Colonic mucosa (tissue), 4 donors: Measurements from ENCODE around the gene FILIP1L. TPM values are rescaled to one million over a fixed set of nuclear protein-coding genes. Genes with fewer than 3 reads are reported as not detected.
"Not testable (repeated sequence)": the region's sequence is repeated elsewhere in the genome, so short reads cannot be mapped to it uniquely, and the experiment has no call there.

ENCODE experiments used
- DNase-seq: peaks from one replicate; pipeline ENCODE4 v3.0.0-alpha.2; 2020
- H3K27ac ChIP-seq: fragments of 200-600 bp; one replicate; pipeline ENCODE4 v1.8.0; 2021
- H3K27me3 ChIP-seq: fragments of 200-600 bp; one replicate; pipeline ENCODE4 v1.8.0; 2021
- H3K36me3 ChIP-seq: fragments of 200-600 bp; one replicate; pipeline ENCODE4 v1.8.0; 2021
- H3K4me1 ChIP-seq: fragments of 200-600 bp; one replicate; pipeline ENCODE4 v1.8.0; 2021; ENCODE audit warnings: mild to moderate bottlenecking
- H3K4me3 ChIP-seq: fragments of 200-600 bp; one replicate; pipeline ENCODE4 v1.8.0; 2021
- H3K9ac ChIP-seq, 2 donors: one replicate each; pipeline ENCODE4 v1.7.0; 2013; ENCODE audit warnings: control low read depth in 2 of 2, low read depth in 2 of 2, low read length in 2 of 2
- H3K9me3 ChIP-seq: fragments of 200-600 bp; one replicate; pipeline ENCODE4 v1.8.0; 2021
- CTCF ChIP-seq: fragments of 200-600 bp; IDR thresholded peaks from one replicate; pipeline ENCODE4 v1.8.0; 2022; ENCODE audit warnings: antibody characterized with exemption, mild to moderate bottlenecking
- intact Hi-C: fragments of 100-400 bp; cut with DNase I; formaldehyde crosslinking; loops from one replicate; pipeline ENCODE4 v1.14.1; 2022
- total RNA-seq, 2 donors: library from RNA; stranded (reverse); fragmentation: NEBNext Ultra II Directional in 1 of 2; extraction: Animal tissue kit (Norgen Biotek cat#: 25700) in 1 of 2; gene quantifications; one replicate each; pipeline ENCODE4 v1.2.1, GENCODE V29; 2021
- donor health status: healthy.
- donor health status: DM: no; HTN: no; CAD: no.
- donor health status: DM: no; HTN: no; CAD: no.

The FILIP1L gene
- total RNA-seq, 2 donors from 2014 or later: 3.7 to 29.0 TPM

DNA sequence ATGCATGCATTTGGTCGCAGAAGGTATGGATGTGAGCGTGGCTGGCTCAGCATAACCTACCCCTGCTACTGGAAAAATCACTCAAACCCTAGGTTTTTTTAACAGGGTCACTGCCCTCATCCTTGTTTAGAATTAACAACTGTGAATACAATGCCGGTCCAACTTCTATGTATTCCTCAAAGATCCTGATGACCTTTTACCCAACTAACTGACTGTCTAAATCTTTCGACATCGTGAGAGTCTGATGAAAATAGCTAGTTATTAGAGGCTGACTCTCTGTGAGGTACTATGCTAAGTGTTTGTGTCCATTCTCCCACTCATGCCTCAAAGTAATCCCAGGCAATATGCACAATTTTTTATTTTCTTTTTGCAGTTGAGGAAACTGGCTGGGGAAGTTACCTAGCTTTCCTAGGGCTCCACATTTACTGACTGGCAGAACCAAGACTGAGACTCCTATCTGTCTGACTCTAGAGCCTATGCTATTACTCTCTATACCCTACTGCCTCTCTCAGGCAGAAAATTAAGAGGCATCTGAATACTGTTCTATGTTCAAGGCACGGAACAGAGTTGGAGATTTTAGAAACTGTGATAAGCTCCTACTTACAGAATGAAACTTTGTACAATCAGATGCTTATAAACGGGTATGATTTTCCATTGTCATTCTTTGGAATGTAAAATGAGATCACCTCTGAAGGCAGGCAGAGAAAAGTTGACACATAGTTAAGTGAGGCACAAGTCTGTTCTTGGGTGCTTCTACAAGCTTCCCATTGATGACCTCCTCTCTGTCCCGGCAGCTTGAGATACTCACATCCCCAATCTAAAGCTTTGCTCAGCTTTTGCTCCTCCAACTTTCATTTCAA is 56.4 kb downstream of the FILIP1L start:
- H3K4me1 ChIP-seq: no peaks in the 10 kb centered on the region
- H3K4me3 ChIP-seq: no peak overlapping the region
- no peaks in the 10 kb centered on the region for H3K9me3 ChIP-seq
- DNase-seq: no peak
- no peaks in the 10 kb centered on the region for H3K36me3 ChIP-seq
- no peak overlapping the region for H3K9ac ChIP-seq
- TF ChIP-seq CTCF: no peak
- H3K27me3 ChIP-seq: no peaks in the 10 kb centered on the region
- H3K27ac ChIP-seq: no peak overlapping the region
- intact Hi-C loops: no loop called here

GRCh38 chr3:100053951-100054620 is 60.2 kb downstream of the FILIP1L start:
- no peak for TF ChIP-seq CTCF
- Histone ChIP-seq H3K4me3 (no peak overlapping the region), H3K4me1 (no peaks in the 10 kb centered on the region), H3K9me3 (no peaks in the 10 kb centered on the region), H3K27ac (no peak overlapping the region), H3K9ac (no peak overlapping the region), H3K27me3 (no peaks in the 10 kb centered on the region), H3K36me3 (no peaks in the 10 kb centered on the region)
- peak; percentile 40 for DNase-seq
- intact Hi-C loops: no loop called here

GRCh38 chr3:100051513-100051912 is 62.8 kb downstream of the FILIP1L start:
- H3K4me3 ChIP-seq, H3K9ac ChIP-seq, H3K4me1 ChIP-seq, H3K36me3 ChIP-seq, DNase-seq, H3K27me3 ChIP-seq, H3K27ac ChIP-seq, intact Hi-C loops, H3K9me3 ChIP-seq: not testable (repeated sequence)

- no peaks in the 10 kb centered on the region for H3K4me1 ChIP-seq
- no peak overlapping the region for H3K4me3 ChIP-seq
- no peaks in the 10 kb centered on the region for H3K27me3 ChIP-seq
- no peak for DNase-seq
- H3K9me3 ChIP-seq: no peaks in the 10 kb centered on the region
- intact Hi-C loops: no loop called here
- peak overlapping the region in 1 of 2 donors; percentile 22 for H3K9ac ChIP-seq
- no peak for TF ChIP-seq CTCF
- peak overlapping the region; percentile 71 for H3K27ac ChIP-seq
- H3K36me3 ChIP-seq: no peaks in the 10 kb centered on the region
Observed at GRCh38 chr3:100048248-100048647, 66.1 kb downstream of the FILIP1L start.

DNA sequence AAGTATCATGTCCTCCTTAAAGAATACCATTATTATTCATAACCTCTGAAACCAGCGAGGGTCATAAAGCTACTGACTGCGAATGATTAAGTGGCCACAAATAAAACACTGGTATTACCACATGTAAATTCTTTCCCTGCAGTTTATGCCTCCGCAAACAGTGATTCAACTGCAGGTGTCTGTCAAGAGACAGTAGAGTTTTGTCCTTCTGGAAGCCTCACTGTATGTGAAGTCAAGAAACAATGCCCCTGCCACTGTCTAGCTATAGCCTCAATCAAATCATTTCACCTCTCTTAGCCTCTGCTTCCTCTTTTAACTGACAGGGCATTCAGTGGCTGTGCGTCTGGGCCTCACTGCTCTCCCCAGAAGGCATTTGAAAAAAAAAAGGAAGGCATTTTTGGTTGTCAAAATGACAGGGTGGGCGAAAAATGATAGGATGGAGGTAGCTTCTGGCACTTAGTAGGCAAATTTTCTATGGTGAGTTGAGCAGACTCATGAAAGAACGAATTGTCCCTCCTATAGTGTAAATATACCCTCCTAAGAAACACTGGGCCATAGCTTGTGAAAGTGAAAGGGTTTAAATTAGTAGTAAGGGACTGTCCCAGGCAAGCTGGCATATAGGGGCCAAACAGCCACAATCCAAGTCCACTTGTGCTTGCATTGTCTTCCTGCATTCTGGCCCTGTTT is 66.7 kb downstream of the FILIP1L start:
- H3K9me3 ChIP-seq: no peaks in the 10 kb centered on the region
- H3K36me3 ChIP-seq: no peaks in the 10 kb centered on the region
- DNase-seq: peak; percentile 33
- H3K4me3 ChIP-seq: no peak overlapping the region
- H3K27me3 ChIP-seq: no peaks in the 10 kb centered on the region
- peaks cover 4% of the 10 kb centered on the region for H3K4me1 ChIP-seq
- TF ChIP-seq CTCF: no peak
- H3K27ac ChIP-seq: peak overlapping the region; percentile 71
- peak overlapping the region in 1 of 2 donors; percentile 22 for H3K9ac ChIP-seq
- intact Hi-C loops: no loop called here
